ENCODE data around the gene SLC10A6. TPM values are rescaled to one million over a fixed set of nuclear protein-coding genes. Genes with fewer than 3 reads are reported as not detected.

Gene SLC10A6
- total and polyA plus RNA-seq, 2 donors: 0.05 to 0.16 TPM

Other genes with a start within 250 kb of the SLC10A6 start
- gene C4orf36, start 43.0 kb upstream of the SLC10A6 start, total RNA-seq: 0.42 TPM
- 0.82 TPM for gene C4orf36, start 43.0 kb upstream of the SLC10A6 start, polyA plus RNA-seq
- gene AFF1, start 85.6 kb upstream of the SLC10A6 start, total RNA-seq: 13.3 TPM
- gene AFF1, start 85.6 kb upstream of the SLC10A6 start, polyA plus RNA-seq: 12.3 TPM

Measured in thymus (tissue), 2 donors.